ENCODE results near the gene YPEL2. TPM values are rescaled to one million over a fixed set of nuclear protein-coding genes. Genes with fewer than 3 reads are reported as not detected.

YPEL2 gene
- total RNA-seq, 4 donors from 2014 or later = 55.2 to 65.4 (median 56.1) TPM

- no peak for TF ChIP-seq CTCF (IDR thresholded peaks at IDR 0.05; ENCODE audit: low read depth)
Measured at GRCh38 chr17:59332749-59333377, 1.4 kb downstream of the YPEL2 start.

- no peak for TF ChIP-seq CTCF (IDR thresholded peaks at IDR 0.05; ENCODE audit: low read depth)
Measured at GRCh38 chr17:59333836-59334235, 2.4 kb downstream of the YPEL2 start.

GRCh38 chr17:59335685-59336084, 4.2 kb downstream of the YPEL2 start:
- no peak for TF ChIP-seq CTCF (IDR thresholded peaks at IDR 0.05; ENCODE audit: low read depth)

- TF ChIP-seq CTCF (IDR thresholded peaks at IDR 0.05; ENCODE audit: low read depth) = no peak
Measured at GRCh38 chr17:59337741-59338299, 6.4 kb downstream of the YPEL2 start.

GRCh38 chr17:59338498-59338897, 7.0 kb downstream of the YPEL2 start:
- no peak for TF ChIP-seq CTCF (IDR thresholded peaks at IDR 0.05; ENCODE audit: low read depth)

GRCh38 chr17:59341922-59342321, 10.5 kb downstream of the YPEL2 start:
- no peak for TF ChIP-seq CTCF (IDR thresholded peaks at IDR 0.05; ENCODE audit: low read depth)

- TF ChIP-seq CTCF (IDR thresholded peaks at IDR 0.05; ENCODE audit: low read depth) = no peak
Measured at GRCh38 chr17:59342681-59343131, 11.3 kb downstream of the YPEL2 start.
